Measurements from ENCODE around the gene FNIP1.
"Not testable (repeated sequence)": the region's sequence is repeated elsewhere in the genome, so short reads cannot be mapped to it uniquely, and the experiment has no call there.

GRCh38 chr5:131678273-131678672 lies 118.5 kb downstream of the FNIP1 start:
- not testable (repeated sequence) for TF ChIP-seq CTCF (IDR thresholded peaks at IDR 0.05; ENCODE audit: control extremely low read depth in 1 of 3, insufficient read depth in 1 of 3, low read depth in 1 of 3, low read length in 3 of 3); CREB1 (IDR thresholded peaks at IDR 0.05); RAD21 (IDR thresholded peaks at IDR 0.05 in 1 of 2, conservative IDR thresholded peaks at IDR 0.05 in 1 of 2; ENCODE audit: low read depth in 2 of 2, low read length in 2 of 2); POLR2A (IDR thresholded peaks at IDR 0.05; ENCODE audit: control extremely low read depth in 1 of 2, low read depth in 2 of 2, low read length in 2 of 2); RXRA (IDR thresholded peaks at IDR 0.05; ENCODE audit: insufficient read depth, low read depth, low read length); EZH2 (IDR thresholded peaks at IDR 0.05; ENCODE audit: low read depth, low read length, severe bottlenecking); FOSL1 (IDR thresholded peaks at IDR 0.05; ENCODE audit: insufficient read depth, low read depth, low read length)
- TF ChIP-seq, protein P1, sequence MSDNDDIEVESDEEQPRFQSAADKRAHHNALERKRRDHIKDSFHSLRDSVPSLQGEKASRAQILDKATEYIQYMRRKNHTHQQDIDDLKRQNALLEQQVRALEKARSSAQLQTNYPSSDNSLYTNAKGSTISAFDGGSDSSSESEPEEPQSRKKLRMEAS (IDR thresholded peaks at IDR 0.05): not testable (repeated sequence)
- TF ChIP-seq, protein P2, sequence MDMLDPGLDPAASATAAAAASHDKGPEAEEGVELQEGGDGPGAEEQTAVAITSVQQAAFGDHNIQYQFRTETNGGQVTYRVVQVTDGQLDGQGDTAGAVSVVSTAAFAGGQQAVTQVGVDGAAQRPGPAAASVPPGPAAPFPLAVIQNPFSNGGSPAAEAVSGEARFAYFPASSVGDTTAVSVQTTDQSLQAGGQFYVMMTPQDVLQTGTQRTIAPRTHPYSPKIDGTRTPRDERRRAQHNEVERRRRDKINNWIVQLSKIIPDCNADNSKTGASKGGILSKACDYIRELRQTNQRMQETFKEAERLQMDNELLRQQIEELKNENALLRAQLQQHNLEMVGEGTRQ (IDR thresholded peaks at IDR 0.05; ENCODE audit: low read length): not testable (repeated sequence)
